Ascending aorta (tissue), 2 donors: ENCODE measurements around the gene RAD51B. TPM values are rescaled to one million over a fixed set of nuclear protein-coding genes. Genes with fewer than 3 reads are reported as not detected.

Experiments used
- DNase-seq, 2 donors: peaks; one replicate each; pipeline ENCODE4 v3.0.0-alpha.2; 2019; ENCODE audit warnings: low spot score in 2 of 2
- H3K27ac ChIP-seq, 2 donors: fragments of 200-600 bp; sonication (generic); one replicate each; pipeline ENCODE4 v1.5.1; 2016 to 2017; ENCODE audit warnings: mild to moderate bottlenecking in 1 of 2
- H3K27me3 ChIP-seq: fragments of 200-600 bp; sonication (generic); one replicate; pipeline ENCODE4 v1.5.1; 2017
- H3K36me3 ChIP-seq, 2 donors: fragments of 200-600 bp; sonication (generic); one replicate each; pipeline ENCODE4 v1.5.1; 2016
- H3K4me1 ChIP-seq, 2 donors: fragments of 200-600 bp; sonication (generic); one replicate each; pipeline ENCODE4 v1.5.1; 2016 to 2017; ENCODE audit warnings: mild to moderate bottlenecking in 1 of 2
- H3K4me3 ChIP-seq, 2 donors: fragments of 200-600 bp; sonication (generic); one replicate each; pipeline ENCODE4 v1.5.1; 2016 to 2017; ENCODE audit warnings: mild to moderate bottlenecking in 1 of 2
- H3K9me3 ChIP-seq, 2 donors: fragments of 200-600 bp; sonication (generic); one replicate each; pipeline ENCODE4 v1.5.1; 2016
- CTCF ChIP-seq, 3 experiments: fragments of 200-600 bp in 2 of 3; fragments of 450-650 bp in 1 of 3; sonication (generic) in 2 of 3; IDR thresholded peaks; one replicate each; pipeline ENCODE4 v1.5.1; 2016 to 2019; ENCODE audit warnings: antibody characterized with exemption in 3 of 3, mild to moderate bottlenecking in 1 of 3, moderate library complexity in 1 of 3
- intact Hi-C: fragments of 100-400 bp; cut with DNase I; formaldehyde crosslinking; loops from one replicate; pipeline ENCODE4 v1.15.1; 2023
- total RNA-seq: library from RNA; depleted of rRNA; stranded (reverse); fragments of >200 nt; gene quantifications from one replicate; pipeline ENCODE4 v1.1.0, GENCODE V29; 2016

The RAD51B gene
- total RNA-seq, 1 donor from 2014 or later: not detected

GRCh38 chr14:68723808-68724268 lies 904.3 kb downstream of the RAD51B start:
- DNase-seq: no peak
- no peak overlapping the region for H3K4me3 ChIP-seq
- H3K9me3 ChIP-seq: no peaks in the 10 kb centered on the region
- intact Hi-C loops: no loop called here
- no peaks in the 10 kb centered on the region for H3K27me3 ChIP-seq
- TF ChIP-seq CTCF (IDR thresholded peaks at IDR 0.05): no peak
- H3K36me3 ChIP-seq: no peaks in the 10 kb centered on the region
- H3K4me1 ChIP-seq: no peaks in the 10 kb centered on the region
- no peak overlapping the region for H3K27ac ChIP-seq

GRCh38 chr14:68724914-68725313 lies 905.3 kb downstream of the RAD51B start:
- Histone ChIP-seq H3K4me3 (no peak overlapping the region), H3K27ac (no peak overlapping the region), H3K4me1 (no peaks in the 10 kb centered on the region), H3K27me3 (no peaks in the 10 kb centered on the region), H3K9me3 (no peaks in the 10 kb centered on the region), H3K36me3 (no peaks in the 10 kb centered on the region)
- TF ChIP-seq CTCF (IDR thresholded peaks at IDR 0.05): no peak
- DNase-seq: no peak
- intact Hi-C loops: no loop called here

- no peaks in the 10 kb centered on the region for H3K9me3 ChIP-seq
- no peak overlapping the region for H3K4me3 ChIP-seq
- H3K27ac ChIP-seq: no peak overlapping the region
- TF ChIP-seq CTCF (IDR thresholded peaks at IDR 0.05): no peak
- H3K27me3 ChIP-seq: no peaks in the 10 kb centered on the region
- H3K36me3 ChIP-seq: no peaks in the 10 kb centered on the region
- intact Hi-C loops: no loop called here
- DNase-seq: no peak
- no peaks in the 10 kb centered on the region for H3K4me1 ChIP-seq
These were observed 906.6 kb downstream of the RAD51B start for GRCh38 chr14:68726093-68726695.

GRCh38 chr14:68727315-68728047 lies 907.9 kb downstream of the RAD51B start:
- no peak overlapping the region for H3K4me3 ChIP-seq
- H3K27ac ChIP-seq: no peak overlapping the region
- H3K4me1 ChIP-seq: no peaks in the 10 kb centered on the region
- no peak for TF ChIP-seq CTCF (IDR thresholded peaks at IDR 0.05)
- no peaks in the 10 kb centered on the region for H3K27me3 ChIP-seq
- DNase-seq: no peak
- intact Hi-C loops: no loop called here
- H3K9me3 ChIP-seq: no peaks in the 10 kb centered on the region
- no peaks in the 10 kb centered on the region for H3K36me3 ChIP-seq

GRCh38 chr14:68728342-68729106 lies 908.9 kb downstream of the RAD51B start:
- intact Hi-C loops: no loop called here
- Histone ChIP-seq H3K27ac (no peak overlapping the region), H3K4me1 (no peaks in the 10 kb centered on the region), H3K9me3 (no peaks in the 10 kb centered on the region), H3K27me3 (no peaks in the 10 kb centered on the region), H3K4me3 (no peak overlapping the region), H3K36me3 (no peaks in the 10 kb centered on the region)
- no peak for TF ChIP-seq CTCF (IDR thresholded peaks at IDR 0.05)
- no peak for DNase-seq
